H9 (cell line): Measurements from ENCODE around the gene GGPS1. TPM values are rescaled to one million over a fixed set of nuclear protein-coding genes. Genes with fewer than 3 reads are reported as not detected.

ENCODE experiments used
- DNase-seq: peaks from one replicate; pipeline ENCODE4 v3.0.0-alpha.2; 2017
- H2AFZ ChIP-seq: one replicate; pipeline ENCODE4 v1.6.1; 2013; ENCODE audit warnings: mild to moderate bottlenecking, low read length, control low read depth, moderate library complexity
- H2AK5ac ChIP-seq: 2 replicates; pipeline ENCODE4 v1.6.1; 2013; ENCODE audit warnings: low read length, control low read depth, mixed read lengths; ENCODE audit not compliant: insufficient read length
- H2BK120ac ChIP-seq: one replicate; pipeline ENCODE4 v1.6.1; 2013; ENCODE audit warnings: low read depth, mild to moderate bottlenecking, low read length, control low read depth, inconsistent platforms; ENCODE audit not compliant: poor library complexity, severe bottlenecking
- H2BK12ac ChIP-seq: 2 replicates; pipeline ENCODE4 v1.6.1; 2013; ENCODE audit warnings: low read length, control low read depth, mixed read lengths, low read depth; ENCODE audit not compliant: insufficient read length
- H2BK15ac ChIP-seq: 2 replicates; pipeline ENCODE4 v1.6.1; 2013; ENCODE audit warnings: low read depth, low read length, control low read depth
- H2BK20ac ChIP-seq: one replicate; pipeline ENCODE4 v1.6.1; 2013; ENCODE audit warnings: low read depth, mild to moderate bottlenecking, low read length, control low read depth, inconsistent platforms; ENCODE audit not compliant: poor library complexity, severe bottlenecking
- H2BK5ac ChIP-seq: 2 replicates; pipeline ENCODE4 v1.6.1; 2013; ENCODE audit warnings: low read length, control low read depth, mixed read lengths; ENCODE audit not compliant: insufficient read length
- H3K14ac ChIP-seq: 2 replicates; pipeline ENCODE4 v1.6.1; 2013; ENCODE audit warnings: low read length, control low read depth; ENCODE audit not compliant: insufficient read depth
- H3K18ac ChIP-seq: 2 replicates; pipeline ENCODE4 v1.6.1; 2013; ENCODE audit warnings: low read depth, mild to moderate bottlenecking, mixed read lengths, low read length, control low read depth; ENCODE audit not compliant: insufficient read length
- H3K23ac ChIP-seq: 2 replicates; pipeline ENCODE4 v1.6.1; 2013; ENCODE audit warnings: low read length, control low read depth, mixed read lengths, low read depth; ENCODE audit not compliant: insufficient read length
- H3K23me2 ChIP-seq: 2 replicates; pipeline ENCODE4 v1.6.1; 2013; ENCODE audit warnings: low read depth, mild to moderate bottlenecking, mixed read lengths, low read length, control low read depth; ENCODE audit not compliant: insufficient read length, poor library complexity, severe bottlenecking
- H3K27ac ChIP-seq: 2 replicates; pipeline ENCODE4 v1.5.1; 2013; ENCODE audit warnings: low read length, control low read depth, mixed read lengths, low read depth; ENCODE audit not compliant: insufficient read length
- H3K27me3 ChIP-seq: 2 replicates; pipeline ENCODE4 v1.6.1; 2013; ENCODE audit warnings: low read length, control low read depth, inconsistent platforms; ENCODE audit not compliant: insufficient read depth
- H3K4ac ChIP-seq: 2 replicates; pipeline ENCODE4 v1.6.1; 2013; ENCODE audit warnings: low read depth, mild to moderate bottlenecking, control low read depth, inconsistent platforms, low read length, moderate library complexity
- H3K4me1 ChIP-seq: 2 replicates; pipeline ENCODE4 v1.6.1; 2013; ENCODE audit warnings: low read length, control low read depth, inconsistent platforms; ENCODE audit not compliant: insufficient read depth
- H3K4me2 ChIP-seq: 2 replicates; pipeline ENCODE4 v1.6.1; 2013; ENCODE audit warnings: low read length, control low read depth, mixed read lengths; ENCODE audit not compliant: insufficient read length, insufficient read depth
- H3K56ac ChIP-seq: 2 replicates; pipeline ENCODE4 v1.6.1; 2013; ENCODE audit warnings: low read depth, mild to moderate bottlenecking, mixed read lengths, low read length, control low read depth; ENCODE audit not compliant: insufficient read length
- H3K79me1 ChIP-seq: 2 replicates; pipeline ENCODE4 v1.6.1; 2013; ENCODE audit warnings: low read depth, mild to moderate bottlenecking, moderate library complexity, low read length, control low read depth, inconsistent platforms; ENCODE audit not compliant: insufficient read depth, poor library complexity, severe bottlenecking
- H3K79me2 ChIP-seq: 2 replicates; pipeline ENCODE4 v1.6.1; 2013; ENCODE audit warnings: low read length, control low read depth, inconsistent platforms; ENCODE audit not compliant: insufficient read depth
- H3K9ac ChIP-seq: 2 replicates; pipeline ENCODE4 v1.6.1; 2013; ENCODE audit warnings: low read length, control low read depth, mixed read lengths; ENCODE audit not compliant: insufficient read length; ENCODE audit errors: extremely low read depth
- H3K9me3 ChIP-seq: one replicate; pipeline ENCODE4 v1.6.1; 2013; ENCODE audit warnings: low read depth, low read length, inconsistent platforms; ENCODE audit not compliant: control insufficient read depth
- H3T11ph ChIP-seq: one replicate; pipeline ENCODE4 v1.6.1; 2013; ENCODE audit warnings: mild to moderate bottlenecking, low read length, control low read depth, inconsistent platforms
- H4K20me1 ChIP-seq: one replicate; pipeline ENCODE4 v1.6.1; 2013; ENCODE audit not compliant: control insufficient read depth, insufficient read length, insufficient read depth
- H4K5ac ChIP-seq: 2 replicates; pipeline ENCODE4 v1.6.1; 2013; ENCODE audit warnings: low read depth, mild to moderate bottlenecking, mixed read lengths, low read length, control low read depth; ENCODE audit not compliant: insufficient read length
- H4K8ac ChIP-seq: replicated peaks from 2 replicates; pipeline ENCODE4 v1.6.1; 2013; ENCODE audit warnings: low read length, control low read depth, mixed read lengths, low read depth; ENCODE audit not compliant: insufficient read length
- H4K91ac ChIP-seq: 2 replicates; pipeline ENCODE4 v1.6.1; 2013; ENCODE audit warnings: low read depth, mild to moderate bottlenecking, moderate library complexity, mixed read lengths, low read length, control low read depth; ENCODE audit not compliant: insufficient read length
- H3K27ac Mint-ChIP-seq, 3 experiments: 2 replicates in 2 of 3; 3 replicates in 1 of 3; pipeline ENCODE4 v1.8.0; 2020 to 2021; ENCODE audit warnings: mixed read lengths in 3 of 3, mild to moderate bottlenecking in 1 of 3, moderate library complexity in 1 of 3
- H3K27me3 Mint-ChIP-seq: 2 replicates; pipeline ENCODE4 v1.8.0; 2021; ENCODE audit warnings: low read depth, mild to moderate bottlenecking, moderate library complexity, mixed read lengths
- H3K36me3 Mint-ChIP-seq, 3 experiments: 2 replicates in 2 of 3; 3 replicates in 1 of 3; pipeline ENCODE4 v1.8.0; 2020 to 2021; ENCODE audit warnings: low read depth in 3 of 3, mixed read lengths in 3 of 3; ENCODE audit not compliant: insufficient read depth in 1 of 3
- H3K4me1 Mint-ChIP-seq, 2 experiments: 2 replicates each; pipeline ENCODE4 v1.8.0; 2020; ENCODE audit warnings: mixed read lengths in 2 of 2
- H3K4me3 Mint-ChIP-seq, 2 experiments: 2 replicates in 1 of 2; 3 replicates in 1 of 2; pipeline ENCODE4 v1.8.0; 2020 to 2021; ENCODE audit warnings: mild to moderate bottlenecking in 2 of 2, mixed read lengths in 2 of 2, moderate library complexity in 1 of 2
- H3K9me3 Mint-ChIP-seq, 2 experiments: 2 replicates in 1 of 2; 3 replicates in 1 of 2; pipeline ENCODE4 v1.8.0; 2020; ENCODE audit warnings: mild to moderate bottlenecking in 2 of 2, mixed read lengths in 2 of 2, moderate library complexity in 1 of 2
- CTCF ChIP-seq: fragments of 200-600 bp; sonication (generic); conservative IDR thresholded peaks from 3 replicates; pipeline ENCODE4 v1.8.0; 2021; ENCODE audit warnings: antibody characterized with exemption, mild to moderate bottlenecking
- WGBS: extraction: QIAGEN DNeasy Blood & Tissue Kit; methylation state at CpG from one replicate; pipeline ENCODE4 v1.1.7; 2013; ENCODE audit warnings: missing lambda C conversion rate, low lambda C conversion rate, mixed read lengths; ENCODE audit not compliant: insufficient read length; ENCODE audit errors: extremely low coverage; 5-methylcytosine and 5-hydroxymethylcytosine counted together
- total RNA-seq: library from RNA; stranded (reverse); gene quantifications from 2 replicates; pipeline ENCODE4 v1.2.1, GENCODE V29; 2021

GGPS1 gene
- total RNA-seq, 1 experiment from 2014 or later, result 44.7 TPM

GRCh38 chr1:235298758-235299157 lies 29.6 kb upstream of the GGPS1 start:
- no peaks in the 10 kb centered on the region for H3K27me3 Mint-ChIP-seq

More at GRCh38 chr1:235298758-235299157, 29.6 kb upstream of the GGPS1 start:
- no peak overlapping the region for H3K18ac ChIP-seq
- no peak for DNase-seq
- H3K9me3 Mint-ChIP-seq, result peaks cover 10 to 17% of the 10 kb centered on the region in 2 experiments
- peaks cover 10 to 27% (median 15%) of the 10 kb centered on the region in 3 experiments for H3K36me3 Mint-ChIP-seq
- no peaks in the 10 kb centered on the region for H3K9me3 ChIP-seq
- no peak overlapping the region for H2AFZ ChIP-seq
- no peak overlapping the region for H3K14ac ChIP-seq
- H2BK20ac ChIP-seq, result no peak overlapping the region
- no peaks in the 10 kb centered on the region; the same call in 1 of the 2 replicates for H3K4me1 ChIP-seq
- H3K4me2 ChIP-seq, result no peak overlapping the region
- no peak overlapping the region for H3K23ac ChIP-seq
- H4K8ac ChIP-seq, result no peak overlapping the region
- H3K23me2 ChIP-seq, result no peaks in the 10 kb centered on the region
- TF ChIP-seq CTCF, result no peak
- no peak overlapping the region for H3T11ph ChIP-seq
- H4K5ac ChIP-seq, result no peak overlapping the region
- no peak overlapping the region for H3K27ac Mint-ChIP-seq
- H3K4ac ChIP-seq, result no peak overlapping the region
- no CpG with 5 or more reads among the region's 2 CpGs for WGBS
- H2BK5ac ChIP-seq, result no peak overlapping the region
- no peaks in the 10 kb centered on the region for H3K27me3 ChIP-seq
- H4K20me1 ChIP-seq, result no peaks in the 10 kb centered on the region
- H2BK120ac ChIP-seq, result no peak overlapping the region
- no peak overlapping the region for H4K91ac ChIP-seq
- H3K27ac ChIP-seq, result no peak overlapping the region
- no peak overlapping the region for H3K56ac ChIP-seq
- peaks cover 35% of the 10 kb centered on the region; the same call in 1 of the 2 replicates for H3K79me2 ChIP-seq
- no peaks in the 10 kb centered on the region for H3K79me1 ChIP-seq
- no peak overlapping the region for H3K4me3 Mint-ChIP-seq
- no peak overlapping the region for H2BK15ac ChIP-seq
- H2AK5ac ChIP-seq, result no peak overlapping the region
- no peak overlapping the region for H3K9ac ChIP-seq
- no peak overlapping the region for H2BK12ac ChIP-seq
- peaks cover 15 to 18% of the 10 kb centered on the region in 2 experiments for H3K4me1 Mint-ChIP-seq
